IPS-NIHi7 (cell line): ENCODE results near the gene DCLK1.
A peak's percentile ranks its signal among the peaks of the same experiment; 100 is the strongest.

Experiments
- DNase-seq: peaks from one replicate; pipeline ENCODE4 v3.0.0; 2012; ENCODE audit warnings: mixed read lengths; ENCODE audit errors: extremely low spot score

The DCLK1 gene

GRCh38 chr13:36038785-36039555, 92.2 kb downstream of the DCLK1 start:
- DNase-seq = no peak

- no peak for DNase-seq
These were observed 98.1 kb downstream of the DCLK1 start for GRCh38 chr13:36033035-36033434.

- DNase-seq = no peak
These were observed 99.7 kb downstream of the DCLK1 start for GRCh38 chr13:36031490-36031889.

GRCh38 chr13:36030670-36031331, 100.4 kb downstream of the DCLK1 start:
- DNase-seq = no peak

- no peak for DNase-seq
These were observed 102.0 kb downstream of the DCLK1 start for GRCh38 chr13:36029166-36029565.

- DNase-seq = no peak
These were observed 102.7 kb downstream of the DCLK1 start for GRCh38 chr13:36028359-36029025.

GRCh38 chr13:36026531-36026930, 104.7 kb downstream of the DCLK1 start:
- DNase-seq = no peak

- no peak for DNase-seq
These were observed 116.4 kb downstream of the DCLK1 start for GRCh38 chr13:36014763-36015162.

- no peak for DNase-seq
These were observed 124.1 kb downstream of the DCLK1 start for GRCh38 chr13:36006894-36007675.

GRCh38 chr13:36006347-36006746, 124.8 kb downstream of the DCLK1 start:
- no peak for DNase-seq

- no peak for DNase-seq
These were observed 129.6 kb downstream of the DCLK1 start for GRCh38 chr13:36001561-36001960.

GRCh38 chr13:36000028-36000427, 131.2 kb downstream of the DCLK1 start:
- no peak for DNase-seq

- DNase-seq = no peak
These were observed 134.8 kb downstream of the DCLK1 start for GRCh38 chr13:35996360-35996759.

- no peak for DNase-seq
These were observed 136.0 kb downstream of the DCLK1 start for GRCh38 chr13:35995136-35995535.

- no peak for DNase-seq
These were observed 136.8 kb downstream of the DCLK1 start for GRCh38 chr13:35994131-35994966.

GRCh38 chr13:35993686-35994085, 137.5 kb downstream of the DCLK1 start:
- DNase-seq = no peak

- no peak for DNase-seq
These were observed 138.2 kb downstream of the DCLK1 start for GRCh38 chr13:35992964-35993363.

GRCh38 chr13:35990196-35990595, 141.0 kb downstream of the DCLK1 start:
- DNase-seq = peak; percentile 44

- DNase-seq = no peak
These were observed 142.5 kb downstream of the DCLK1 start for GRCh38 chr13:35988648-35989081.

GRCh38 chr13:35987572-35988513, 143.3 kb downstream of the DCLK1 start:
- DNase-seq = peak; percentile 40
